Measurements from ENCODE around the gene ZNF576. TPM values are rescaled to one million over a fixed set of nuclear protein-coding genes. Genes with fewer than 3 reads are reported as not detected.

ZNF576 gene
- total RNA-seq, 2 donors from 2014 or later = 4.6 to 20.2 TPM

- TF ChIP-seq, protein P1, sequence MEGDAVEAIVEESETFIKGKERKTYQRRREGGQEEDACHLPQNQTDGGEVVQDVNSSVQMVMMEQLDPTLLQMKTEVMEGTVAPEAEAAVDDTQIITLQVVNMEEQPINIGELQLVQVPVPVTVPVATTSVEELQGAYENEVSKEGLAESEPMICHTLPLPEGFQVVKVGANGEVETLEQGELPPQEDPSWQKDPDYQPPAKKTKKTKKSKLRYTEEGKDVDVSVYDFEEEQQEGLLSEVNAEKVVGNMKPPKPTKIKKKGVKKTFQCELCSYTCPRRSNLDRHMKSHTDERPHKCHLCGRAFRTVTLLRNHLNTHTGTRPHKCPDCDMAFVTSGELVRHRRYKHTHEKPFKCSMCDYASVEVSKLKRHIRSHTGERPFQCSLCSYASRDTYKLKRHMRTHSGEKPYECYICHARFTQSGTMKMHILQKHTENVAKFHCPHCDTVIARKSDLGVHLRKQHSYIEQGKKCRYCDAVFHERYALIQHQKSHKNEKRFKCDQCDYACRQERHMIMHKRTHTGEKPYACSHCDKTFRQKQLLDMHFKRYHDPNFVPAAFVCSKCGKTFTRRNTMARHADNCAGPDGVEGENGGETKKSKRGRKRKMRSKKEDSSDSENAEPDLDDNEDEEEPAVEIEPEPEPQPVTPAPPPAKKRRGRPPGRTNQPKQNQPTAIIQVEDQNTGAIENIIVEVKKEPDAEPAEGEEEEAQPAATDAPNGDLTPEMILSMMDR (IDR thresholded peaks at IDR 0.05) = no peak
- H3K4me3 ChIP-seq = peak overlapping the region; percentile 74
- DNase-seq (ENCODE audit: low spot score) = no peak
- no peak for ATAC-seq (ENCODE audit: insufficient number of reproducible peaks, low FRiP score, low read depth)
- no peaks in the 10 kb centered on the region for H3K27me3 ChIP-seq (replicated peaks; ENCODE audit: insufficient read depth)
- H3K36me3 ChIP-seq = no peaks in the 10 kb centered on the region
- H3K4me1 ChIP-seq (ENCODE audit: control insufficient read depth in 1 of 2, low read depth in 2 of 2) = peaks cover 0 to 9% of the 10 kb centered on the region in 2 donors
- H3K27ac ChIP-seq = no peak overlapping the region
- H3K9me3 ChIP-seq = no peaks in the 10 kb centered on the region
Measured at GRCh38 chr19:43640424-43640757, 44.0 kb downstream of the ZNF576 start.

- TF ChIP-seq, protein P1 (IDR thresholded peaks at IDR 0.05) = no peak
Measured at GRCh38 chr19:43641333-43641732, 44.9 kb downstream of the ZNF576 start.

GRCh38 chr19:43642531-43642930, 46.1 kb downstream of the ZNF576 start:
- no peaks in the 10 kb centered on the region for H3K9me3 ChIP-seq
- DNase-seq (ENCODE audit: low spot score) (no peak), ATAC-seq (ENCODE audit: insufficient number of reproducible peaks, low FRiP score, low read depth) (no peak)
- H3K4me1 ChIP-seq (ENCODE audit: control insufficient read depth in 1 of 2, low read depth in 2 of 2) = peaks cover 0 to 9% of the 10 kb centered on the region in 2 donors
- H3K4me3 ChIP-seq = no peak overlapping the region
- H3K27me3 ChIP-seq (replicated peaks; ENCODE audit: insufficient read depth) = no peaks in the 10 kb centered on the region
- H3K27ac ChIP-seq = no peak overlapping the region
- TF ChIP-seq, protein P1 (IDR thresholded peaks at IDR 0.05) = no peak
- no peaks in the 10 kb centered on the region for H3K36me3 ChIP-seq

More at GRCh38 chr19:43641333-43641732, 44.9 kb downstream of the ZNF576 start:
- Histone ChIP-seq H3K4me1 (ENCODE audit: control insufficient read depth in 1 of 2, low read depth in 2 of 2) (peaks cover 0 to 9% of the 10 kb centered on the region in 2 donors), H3K27me3 (replicated peaks; ENCODE audit: insufficient read depth) (no peaks in the 10 kb centered on the region), H3K4me3 (no peak overlapping the region), H3K9me3 (no peaks in the 10 kb centered on the region), H3K36me3 (no peaks in the 10 kb centered on the region), H3K27ac (no peak overlapping the region)
- ATAC-seq (ENCODE audit: insufficient number of reproducible peaks, low FRiP score, low read depth) (no peak), DNase-seq (ENCODE audit: low spot score) (no peak)

DNA sequence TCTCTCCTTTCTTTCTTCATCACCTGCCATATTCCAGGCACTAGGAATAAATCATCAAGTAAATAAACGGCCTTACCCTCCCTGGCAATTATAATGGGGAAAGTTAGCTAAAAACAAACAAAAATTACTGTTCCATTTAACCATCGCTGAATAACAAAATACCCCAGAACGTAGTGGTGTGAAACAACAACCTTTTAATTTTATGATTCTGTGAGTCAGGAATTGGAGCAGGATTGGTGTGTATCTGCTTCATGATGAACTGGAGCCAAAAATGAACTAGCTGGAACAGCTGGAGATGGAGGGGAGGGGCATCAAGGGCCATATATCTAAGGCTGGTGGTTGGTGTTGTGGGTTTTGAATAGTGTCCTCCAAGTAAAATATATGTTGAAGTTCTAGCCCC, 46.9 kb downstream of the ZNF576 start:
- H3K36me3 ChIP-seq = no peaks in the 10 kb centered on the region
- no peaks in the 10 kb centered on the region for H3K9me3 ChIP-seq
- DNase-seq (ENCODE audit: low spot score) (no peak), ATAC-seq (ENCODE audit: insufficient number of reproducible peaks, low FRiP score, low read depth) (no peak)
- TF ChIP-seq, protein P1 (IDR thresholded peaks at IDR 0.05) = no peak
- no peak overlapping the region for H3K4me3 ChIP-seq
- H3K27me3 ChIP-seq (replicated peaks; ENCODE audit: insufficient read depth) = no peaks in the 10 kb centered on the region
- no peak overlapping the region for H3K27ac ChIP-seq
- H3K4me1 ChIP-seq (ENCODE audit: control insufficient read depth in 1 of 2, low read depth in 2 of 2) = peaks cover 0 to 9% of the 10 kb centered on the region in 2 donors

DNA sequence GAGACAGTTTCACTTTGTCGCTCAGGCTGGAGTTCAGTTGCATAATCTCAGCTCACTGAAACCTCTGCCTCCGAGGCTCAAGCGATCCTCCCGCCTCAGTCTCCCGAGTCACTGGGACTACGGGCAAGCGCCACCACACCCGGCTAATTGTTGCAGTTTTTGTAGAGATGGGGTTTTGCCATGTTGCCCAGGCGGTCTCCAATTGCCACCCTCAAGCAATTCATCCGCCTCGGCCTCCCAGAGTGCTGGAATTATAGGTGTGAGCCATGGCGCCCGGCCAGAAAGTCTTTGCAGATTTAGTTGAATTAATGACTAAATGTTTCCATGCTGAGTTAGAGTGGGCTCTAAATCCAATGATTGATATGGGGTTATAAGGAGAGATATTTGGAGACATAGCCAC, 47.8 kb downstream of the ZNF576 start:
- DNase-seq (ENCODE audit: low spot score) = no peak

More for the DNA sequence above, 47.8 kb downstream of the ZNF576 start:
- H3K27me3 ChIP-seq (replicated peaks; ENCODE audit: insufficient read depth) = no peaks in the 10 kb centered on the region
- H3K36me3 ChIP-seq = peaks cover 5% of the 10 kb centered on the region
- H3K9me3 ChIP-seq = no peaks in the 10 kb centered on the region
- no peak for ATAC-seq (ENCODE audit: insufficient number of reproducible peaks, low FRiP score, low read depth)
- H3K4me1 ChIP-seq (ENCODE audit: control insufficient read depth in 1 of 2, low read depth in 2 of 2) = peaks cover 0 to 9% of the 10 kb centered on the region in 2 donors
- H3K27ac ChIP-seq = no peak overlapping the region
- H3K4me3 ChIP-seq = no peak overlapping the region
- TF ChIP-seq, protein P1 (IDR thresholded peaks at IDR 0.05) = no peak

Data from thoracic aorta (tissue), 2 donors.